SK-N-SH treated with all-trans-retinoic acid at 6 μM for 48 hours (cell line): ENCODE results near the gene MRGPRD.

Source experiments
- ATAC-seq: fragments of 200-7000 bp; cut with Tn5 transposase; 3 replicates; pipeline ENCODE4 v1.9.1; 2020; ENCODE audit warnings: mild to moderate bottlenecking, moderate library complexity
- ARNTL ChIP-seq: fragments of 450-650 bp; formaldehyde crosslinking; IDR thresholded peaks from 2 replicates; pipeline ENCODE4 v1.5.0; 2020; ENCODE audit warnings: low read depth, mild to moderate bottlenecking, moderate library complexity, borderline replicate concordance
- BACH2 ChIP-seq: fragments of 250-450 bp; sonication (Bioruptor Pico); IDR thresholded peaks from 2 replicates; pipeline ENCODE4 v1.9.0; 2021; ENCODE audit warnings: mild to moderate bottlenecking, borderline replicate concordance
- CREB5 ChIP-seq: fragments of 250-450 bp; sonication (Bioruptor Pico); IDR thresholded peaks from 2 replicates; pipeline ENCODE4 v1.5.1; 2020; ENCODE audit warnings: low read depth, mild to moderate bottlenecking, moderate library complexity
- CSDC2 ChIP-seq: fragments of 250-450 bp; sonication (Bioruptor Pico); IDR thresholded peaks from 2 replicates; pipeline ENCODE4 v1.5.0; 2020; ENCODE audit warnings: mild to moderate bottlenecking, moderate library complexity
- CSRNP3 ChIP-seq: fragments of 250-450 bp; sonication (Bioruptor Pico); IDR thresholded peaks from 2 replicates; pipeline ENCODE4 v1.5.1; 2021; ENCODE audit warnings: mild to moderate bottlenecking, moderate library complexity
- ESRRG ChIP-seq: fragments of 250-450 bp; sonication (Bioruptor Pico); IDR thresholded peaks from 2 replicates; pipeline ENCODE4 v1.6.1; 2021; ENCODE audit warnings: mild to moderate bottlenecking
- GLIS3 ChIP-seq: fragments of 250-450 bp; sonication (Bioruptor Pico); IDR thresholded peaks from 2 replicates; pipeline ENCODE4 v1.5.0; 2020; ENCODE audit warnings: mild to moderate bottlenecking, moderate library complexity
- ISL1 ChIP-seq: fragments of 250-450 bp; sonication (Bioruptor Pico); IDR thresholded peaks from 2 replicates; pipeline ENCODE4 v2.1.2; 2022; ENCODE audit warnings: mild to moderate bottlenecking, moderate library complexity
- OSR1 ChIP-seq: fragments of 250-450 bp; sonication (Bioruptor Pico); IDR thresholded peaks from 2 replicates; pipeline ENCODE4 v1.8.0; 2022; ENCODE audit warnings: moderate library complexity, mild to moderate bottlenecking, inconsistent platforms
- POU6F1 ChIP-seq: fragments of 250-450 bp; sonication (Bioruptor Pico); IDR thresholded peaks from 2 replicates; pipeline ENCODE4 v1.8.0; 2021; ENCODE audit warnings: low read depth, mild to moderate bottlenecking, moderate library complexity, borderline replicate concordance
- PPARA ChIP-seq: fragments of 250-450 bp; sonication (Bioruptor Pico); IDR thresholded peaks from 2 replicates; pipeline ENCODE4 v1.5.0; 2020; ENCODE audit warnings: mild to moderate bottlenecking, borderline replicate concordance
- RARB ChIP-seq: fragments of 250-450 bp; sonication (Bioruptor Pico); IDR thresholded peaks from 2 replicates; pipeline ENCODE4 v1.8.0; 2021; ENCODE audit warnings: mild to moderate bottlenecking, moderate library complexity
- SNAI2 ChIP-seq: fragments of 250-450 bp; sonication (Bioruptor Pico); IDR thresholded peaks from 2 replicates; pipeline ENCODE4 v1.5.0; 2020; ENCODE audit warnings: mild to moderate bottlenecking, moderate library complexity
- TCF4 ChIP-seq: fragments of 250-450 bp; sonication (Bioruptor Pico); IDR thresholded peaks from 2 replicates; pipeline ENCODE4 v1.8.0; 2021; ENCODE audit warnings: mild to moderate bottlenecking, moderate library complexity, borderline replicate concordance
- TSHZ2 ChIP-seq: fragments of 250-450 bp; sonication (Bioruptor Pico); IDR thresholded peaks from 2 replicates; pipeline ENCODE4 v1.5.0; 2020; ENCODE audit warnings: mild to moderate bottlenecking, moderate library complexity
- ZC3H10 ChIP-seq: fragments of 250-450 bp; sonication (Bioruptor Pico); IDR thresholded peaks from 2 replicates; pipeline ENCODE4 v1.5.1; 2021; ENCODE audit warnings: mild to moderate bottlenecking, moderate library complexity
- ZFP3 ChIP-seq: fragments of 250-450 bp; sonication (Bioruptor Pico); IDR thresholded peaks from 2 replicates; pipeline ENCODE4 v1.5.0; 2020; ENCODE audit warnings: mild to moderate bottlenecking, moderate library complexity
- ZFP30 ChIP-seq: fragments of 450-650 bp; formaldehyde crosslinking; IDR thresholded peaks from 2 replicates; pipeline ENCODE4 v1.5.0; 2022; ENCODE audit warnings: mild to moderate bottlenecking, moderate library complexity
- ZNF565 ChIP-seq: fragments of 450-650 bp; formaldehyde crosslinking; conservative IDR thresholded peaks from 2 replicates; pipeline ENCODE4 v1.5.0; 2020; ENCODE audit warnings: low read depth, mild to moderate bottlenecking, moderate library complexity
- ZNF70 ChIP-seq: fragments of 450-650 bp; formaldehyde crosslinking; IDR thresholded peaks from 2 replicates; pipeline ENCODE4 v1.5.0; 2020; ENCODE audit warnings: mild to moderate bottlenecking, moderate library complexity
- ZNF8 ChIP-seq: fragments of 450-650 bp; formaldehyde crosslinking; IDR thresholded peaks from 2 replicates; pipeline ENCODE4 v1.5.0; 2020; ENCODE audit warnings: mild to moderate bottlenecking, moderate library complexity

Gene MRGPRD

GRCh38 chr11:69007975-69008381 is 27.2 kb upstream of the MRGPRD start:
- ATAC-seq: no peak
- TF ChIP-seq RARB (CRISPR knock-in tag) (no peak), OSR1 (no peak), ZNF70 (CRISPR knock-in tag) (no peak), ZFP3 (CRISPR knock-in tag) (no peak), ZC3H10 (no peak), GLIS3 (CRISPR knock-in tag) (no peak), BACH2 (CRISPR knock-in tag) (no peak), CSDC2 (no peak), ZNF565 (CRISPR knock-in tag) (no peak)

GRCh38 chr11:69006816-69007215 is 26.0 kb upstream of the MRGPRD start:
- no peak for ATAC-seq
- no peak for TF ChIP-seq CSRNP3 (CRISPR knock-in tag)
- no peak for TF ChIP-seq ZNF8 (CRISPR knock-in tag)
- TF ChIP-seq CREB5: no peak
- no peak for TF ChIP-seq GLIS3 (CRISPR knock-in tag)
- TF ChIP-seq OSR1: no peak
- no peak for TF ChIP-seq ZNF565 (CRISPR knock-in tag)
- no peak for TF ChIP-seq ZFP30 (CRISPR knock-in tag)

- no peak for ATAC-seq
- TF ChIP-seq TCF4: no peak
- no peak for TF ChIP-seq ZNF8 (CRISPR knock-in tag)
- no peak for TF ChIP-seq OSR1
- TF ChIP-seq BACH2 (CRISPR knock-in tag): no peak
- no peak for TF ChIP-seq ARNTL (CRISPR knock-in tag)
- TF ChIP-seq PPARA (CRISPR knock-in tag): no peak
- TF ChIP-seq CREB5: no peak
- no peak for TF ChIP-seq POU6F1 (CRISPR knock-in tag)
- TF ChIP-seq ZNF565 (CRISPR knock-in tag): no peak
- no peak for TF ChIP-seq CSDC2
- TF ChIP-seq ZFP30 (CRISPR knock-in tag): no peak
- TF ChIP-seq ZC3H10: no peak
- TF ChIP-seq ESRRG (CRISPR knock-in tag): no peak
- no peak for TF ChIP-seq CSRNP3 (CRISPR knock-in tag)
- TF ChIP-seq ZFP3 (CRISPR knock-in tag): no peak
These were observed 25.0 kb upstream of the MRGPRD start for GRCh38 chr11:69005631-69006368.

GRCh38 chr11:69005183-69005630 is 24.4 kb upstream of the MRGPRD start:
- ATAC-seq: no peak
- no peak for TF ChIP-seq ZFP3 (CRISPR knock-in tag)
- no peak for TF ChIP-seq ZNF8 (CRISPR knock-in tag)
- TF ChIP-seq ARNTL (CRISPR knock-in tag): no peak
- no peak for TF ChIP-seq TCF4
- no peak for TF ChIP-seq PPARA (CRISPR knock-in tag)
- TF ChIP-seq TSHZ2 (CRISPR knock-in tag): no peak
- TF ChIP-seq GLIS3 (CRISPR knock-in tag): no peak
- TF ChIP-seq SNAI2 (CRISPR knock-in tag): no peak
- no peak for TF ChIP-seq ZFP30 (CRISPR knock-in tag)
- TF ChIP-seq POU6F1 (CRISPR knock-in tag): no peak
- no peak for TF ChIP-seq CSDC2
- TF ChIP-seq RARB (CRISPR knock-in tag): no peak
- no peak for TF ChIP-seq ISL1
- no peak for TF ChIP-seq ZC3H10
